Esophagus squamous epithelium (tissue), 5 donors: Measurements from ENCODE around the gene KCNAB3. TPM values are rescaled to one million over a fixed set of nuclear protein-coding genes. Genes with fewer than 3 reads are reported as not detected.

Experiments used
- DNase-seq: peaks from one replicate; lab custom pipeline; 2025; lab: John Stamatoyannopoulos, UW
- H3K27ac ChIP-seq, 4 donors: fragments of 200-600 bp; sonication (generic); one replicate each; pipeline ENCODE4 v1.5.1; 2016 to 2019; ENCODE audit warnings: mild to moderate bottlenecking in 1 of 4
- H3K27me3 ChIP-seq, 4 donors: fragments of 200-600 bp; sonication (generic); 1 replicate in 3 of 4; 2 replicates in 1 of 4; pipeline versions ENCODE4 v1.5.1 to v1.6.0; 2017 to 2021; ENCODE audit warnings: antibody characterized with exemption in 1 of 4
- H3K36me3 ChIP-seq, 3 donors: fragments of 200-600 bp; sonication (generic); one replicate each; pipeline ENCODE4 v1.5.1; 2016 to 2019
- H3K4me1 ChIP-seq, 3 donors: fragments of 200-600 bp; sonication (generic); one replicate each; pipeline ENCODE4 v1.5.1; 2017 to 2019
- H3K4me3 ChIP-seq, 4 donors: fragments of 200-600 bp; sonication (generic); 1 replicate in 3 of 4; 2 replicates in 1 of 4; pipeline ENCODE4 v1.5.1; 2016 to 2019; ENCODE audit warnings: mild to moderate bottlenecking in 2 of 4, moderate library complexity in 1 of 4
- H3K9me3 ChIP-seq, 3 donors: fragments of 200-600 bp; sonication (generic); one replicate each; pipeline ENCODE4 v1.5.1; 2016 to 2019
- POLR2A ChIP-seq, 4 donors: fragments of 450-650 bp; IDR thresholded peaks; one replicate each; pipeline ENCODE4 v1.6.1; 2017; ENCODE audit warnings: antibody characterized with exemption in 4 of 4, mild to moderate bottlenecking in 4 of 4, moderate library complexity in 3 of 4
- WGBS, 2 donors: methylation state at CpG; one replicate each; pipeline ENCODE4 v1.1.5; 2018; 5-methylcytosine and 5-hydroxymethylcytosine counted together
- intact Hi-C: fragments of 100-400 bp; cut with DNase I; formaldehyde crosslinking; loops from one replicate; pipeline ENCODE4 v1.15.0; 2022
- total RNA-seq, 4 donors: library from RNA; depleted of rRNA; stranded (reverse); fragments of >200 nt; gene quantifications; one replicate each; pipeline ENCODE4 v1.1.0, GENCODE V29; 2016
- TF ChIP-seq, protein P1 (sequence below), 6 experiments: fragments of 450-650 bp in 4 of 6; fragments of 200-600 bp in 2 of 6; sonication (generic) in 2 of 6; IDR thresholded peaks; one replicate each; pipeline ENCODE4 v1.5.1; 2016 to 2019; ENCODE audit warnings: antibody characterized with exemption in 6 of 6, mild to moderate bottlenecking in 4 of 6, moderate library complexity in 4 of 6
- donor health status: DM: yes; HTN: yes; CAD: no.

KCNAB3 gene
- total RNA-seq, 4 donors from 2014 or later, result 0.95 to 1.1 TPM; not detected in 2

DNA sequence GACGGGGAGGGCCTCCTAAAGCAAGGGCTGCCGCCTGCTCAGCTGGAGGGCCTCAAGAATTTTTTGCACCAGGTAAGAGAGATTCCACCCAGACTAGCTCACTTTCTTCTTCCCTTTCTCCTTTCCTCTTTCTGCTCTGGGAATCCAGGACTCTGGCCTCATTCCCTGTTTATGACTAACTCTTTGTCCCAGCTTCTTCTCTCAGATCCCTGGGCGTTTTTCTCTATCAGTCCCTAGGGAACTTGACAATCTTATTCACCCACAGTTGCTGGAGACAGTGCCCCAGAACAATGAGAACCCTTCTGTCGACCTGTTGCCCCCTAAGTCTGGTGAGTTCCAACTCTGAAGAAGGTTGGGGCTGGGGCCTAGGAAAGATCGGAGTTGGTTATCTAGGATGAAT, 18.0 kb upstream of the KCNAB3 start:
- H3K27ac ChIP-seq, result no peak overlapping the region
- H3K27me3 ChIP-seq, result no peaks in the 10 kb centered on the region
- H3K4me1 ChIP-seq, result no peaks in the 10 kb centered on the region
- H3K4me3 ChIP-seq, result no peak overlapping the region
- DNase-seq, result no peak
- H3K36me3 ChIP-seq, result peaks cover 13 to 71% (median 29%) of the 10 kb centered on the region in 3 donors
- TF ChIP-seq, protein P1, sequence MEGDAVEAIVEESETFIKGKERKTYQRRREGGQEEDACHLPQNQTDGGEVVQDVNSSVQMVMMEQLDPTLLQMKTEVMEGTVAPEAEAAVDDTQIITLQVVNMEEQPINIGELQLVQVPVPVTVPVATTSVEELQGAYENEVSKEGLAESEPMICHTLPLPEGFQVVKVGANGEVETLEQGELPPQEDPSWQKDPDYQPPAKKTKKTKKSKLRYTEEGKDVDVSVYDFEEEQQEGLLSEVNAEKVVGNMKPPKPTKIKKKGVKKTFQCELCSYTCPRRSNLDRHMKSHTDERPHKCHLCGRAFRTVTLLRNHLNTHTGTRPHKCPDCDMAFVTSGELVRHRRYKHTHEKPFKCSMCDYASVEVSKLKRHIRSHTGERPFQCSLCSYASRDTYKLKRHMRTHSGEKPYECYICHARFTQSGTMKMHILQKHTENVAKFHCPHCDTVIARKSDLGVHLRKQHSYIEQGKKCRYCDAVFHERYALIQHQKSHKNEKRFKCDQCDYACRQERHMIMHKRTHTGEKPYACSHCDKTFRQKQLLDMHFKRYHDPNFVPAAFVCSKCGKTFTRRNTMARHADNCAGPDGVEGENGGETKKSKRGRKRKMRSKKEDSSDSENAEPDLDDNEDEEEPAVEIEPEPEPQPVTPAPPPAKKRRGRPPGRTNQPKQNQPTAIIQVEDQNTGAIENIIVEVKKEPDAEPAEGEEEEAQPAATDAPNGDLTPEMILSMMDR (IDR thresholded peaks at IDR 0.05), result no peak
- no peak for TF ChIP-seq POLR2A (IDR thresholded peaks at IDR 0.05)
- intact Hi-C loops, result no loop called here
- 83 to 90% methylated on average over 3 to 5 of the region's 5 CpGs for WGBS, 2 donors
- H3K9me3 ChIP-seq, result no peaks in the 10 kb centered on the region

DNA sequence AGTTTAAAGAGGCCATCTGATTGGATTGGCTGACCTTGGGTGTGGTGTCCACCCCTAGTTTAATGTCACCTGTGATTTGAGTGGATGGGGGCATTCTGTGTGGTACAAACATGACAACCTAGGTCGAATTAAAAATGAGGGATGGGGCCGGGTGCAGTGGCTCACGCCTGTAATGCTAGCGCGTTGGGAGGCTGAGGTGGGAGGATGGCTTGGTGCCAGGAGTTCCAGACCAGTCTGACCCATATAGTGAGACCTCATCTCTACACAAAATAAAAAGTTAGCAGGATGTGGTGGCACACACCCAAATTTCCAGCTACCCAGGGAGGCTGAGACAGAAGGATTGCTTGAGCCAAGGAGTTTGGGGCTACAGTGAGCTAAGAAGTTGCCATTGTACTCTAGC, 16.8 kb upstream of the KCNAB3 start:
- WGBS, 2 donors, result 77 to 84% methylated on average over 5 of the region's 5 CpGs
- intact Hi-C loops, result no loop called here
- Histone ChIP-seq H3K36me3 (peaks cover 13 to 82% (median 29%) of the 10 kb centered on the region in 3 donors), H3K27me3 (no peaks in the 10 kb centered on the region), H3K4me3 (no peak overlapping the region), H3K4me1 (no peaks in the 10 kb centered on the region), H3K9me3 (no peaks in the 10 kb centered on the region), H3K27ac (no peak overlapping the region)
- no peak for TF ChIP-seq POLR2A (IDR thresholded peaks at IDR 0.05)
- TF ChIP-seq, protein P1 (IDR thresholded peaks at IDR 0.05), result no peak
- DNase-seq, result no peak

DNA sequence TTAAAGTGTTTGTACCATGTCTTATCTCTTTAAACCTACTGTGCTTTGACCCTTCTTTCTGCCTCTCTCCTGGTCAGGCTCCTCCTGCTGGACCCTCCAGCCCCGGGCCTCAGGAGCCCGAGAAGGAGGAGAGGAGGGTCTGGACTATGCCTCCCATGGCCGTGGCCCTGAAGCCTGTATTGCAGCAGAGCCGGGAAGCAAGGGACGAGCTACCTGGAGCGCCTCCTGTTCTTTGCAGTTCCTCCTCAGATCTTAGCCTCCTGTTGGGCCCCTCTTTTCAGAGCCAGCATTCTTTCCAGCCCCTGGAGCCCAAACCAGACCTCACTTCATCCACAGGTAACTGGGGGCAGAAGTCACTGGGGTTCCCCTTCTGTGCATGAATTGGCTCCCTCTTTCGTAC, 16.0 kb upstream of the KCNAB3 start:
- DNase-seq, result no peak
- H3K4me1 ChIP-seq, result no peaks in the 10 kb centered on the region
- H3K4me3 ChIP-seq, result no peak overlapping the region
- WGBS, 2 donors, result 89 to 93% methylated on average over 3 to 7 of the region's 7 CpGs
- H3K27me3 ChIP-seq, result no peaks in the 10 kb centered on the region
- TF ChIP-seq, protein P1 (IDR thresholded peaks at IDR 0.05), result no peak
- TF ChIP-seq POLR2A (IDR thresholded peaks at IDR 0.05), result no peak
- no peak overlapping the region for H3K27ac ChIP-seq
- H3K36me3 ChIP-seq, result peaks cover 13 to 90% (median 29%) of the 10 kb centered on the region in 3 donors
- intact Hi-C loops, result no loop called here
- no peaks in the 10 kb centered on the region for H3K9me3 ChIP-seq

DNA sequence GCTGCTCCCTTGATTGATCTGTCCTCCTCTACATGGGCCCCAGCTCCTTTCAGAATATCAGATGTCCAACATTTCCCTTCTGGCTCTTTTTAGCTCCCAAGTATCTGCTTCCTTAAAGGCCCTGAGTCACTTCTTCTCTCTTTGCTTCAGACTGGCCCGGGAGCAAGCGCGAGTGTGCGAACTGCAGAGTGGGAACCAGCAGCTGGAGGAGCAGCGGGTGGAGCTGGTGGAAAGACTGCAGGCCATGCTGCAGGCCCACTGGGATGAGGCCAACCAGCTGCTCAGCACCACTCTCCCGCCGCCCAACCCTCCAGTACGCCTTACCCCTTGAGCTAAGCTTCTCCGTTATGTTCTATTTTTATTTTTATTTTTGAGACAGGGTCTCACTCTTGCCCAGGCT, 14.7 kb upstream of the KCNAB3 start:
- Histone ChIP-seq H3K4me3 (no peak overlapping the region), H3K27me3 (no peaks in the 10 kb centered on the region), H3K36me3 (peaks cover 13 to 97% (median 38%) of the 10 kb centered on the region in 3 donors), H3K9me3 (no peaks in the 10 kb centered on the region), H3K27ac (no peak overlapping the region), H3K4me1 (no peaks in the 10 kb centered on the region)
- no peak for DNase-seq
- 90% methylated on average over 5 to 7 of the region's 9 CpGs for WGBS, 2 donors
- intact Hi-C loops, result no loop called here
- TF ChIP-seq, protein P1 (IDR thresholded peaks at IDR 0.05), result no peak
- TF ChIP-seq POLR2A (IDR thresholded peaks at IDR 0.05), result no peak

DNA sequence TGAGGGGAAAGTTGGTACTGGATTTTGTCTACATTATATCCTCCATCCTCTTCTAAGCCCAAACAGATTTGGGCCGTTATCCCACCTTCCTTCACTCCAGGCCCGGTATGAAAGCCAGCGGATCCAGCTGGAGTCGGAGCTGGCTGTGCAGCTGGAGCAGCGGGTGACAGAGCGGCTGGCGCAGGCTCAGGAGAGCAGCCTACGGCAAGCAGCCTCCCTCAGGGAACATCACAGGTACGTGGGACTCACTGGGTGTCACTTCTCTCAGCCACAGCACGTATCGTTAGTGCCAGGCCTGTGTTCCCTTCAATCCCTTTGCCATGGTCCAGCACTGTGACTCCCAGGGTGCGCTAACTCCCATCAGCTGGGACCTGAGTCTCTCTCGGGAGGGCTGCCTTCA, 13.6 kb upstream of the KCNAB3 start:
- WGBS, 2 donors, result 87 to 91% methylated on average over 4 to 12 of the region's 13 CpGs
- TF ChIP-seq, protein P1 (IDR thresholded peaks at IDR 0.05), result no peak
- no peak for TF ChIP-seq POLR2A (IDR thresholded peaks at IDR 0.05)
- Histone ChIP-seq H3K4me3 (no peak overlapping the region), H3K9me3 (no peaks in the 10 kb centered on the region), H3K36me3 (peaks cover 13 to 97% (median 42%) of the 10 kb centered on the region in 3 donors), H3K4me1 (no peaks in the 10 kb centered on the region), H3K27me3 (no peaks in the 10 kb centered on the region), H3K27ac (no peak overlapping the region)
- no peak for DNase-seq
- intact Hi-C loops, result no loop called here
